SK-N-SH (cell line): ENCODE results near the gene FRMD4B. TPM values are rescaled to one million over a fixed set of nuclear protein-coding genes. Genes with fewer than 3 reads are reported as not detected.

Experiments
- CTCF ChIA-PET: fragments of 300-600, 350-600 bp; formaldehyde crosslinking; extraction: SDS; loops from one replicate; lab custom pipeline; 2021; lab: Yijun Ruan, JAX
- POLR2A ChIA-PET: fragments of 350-600 bp; sonication (Branson Sonifier 250); formaldehyde crosslinking; extraction: SDS; loops from one replicate; lab custom pipeline; 2020; ENCODE audit warnings: antibody characterized with exemption, inconsistent platforms; lab: Yijun Ruan, JAX
- DNase-seq: peaks from one replicate; pipeline ENCODE4 v3.0.0; 2012
- H2AFZ ChIP-seq: fragments of 200-600 bp; sonication (generic); 2 replicates; pipeline ENCODE4 v1.8.1; 2016; ENCODE audit warnings: antibody characterized with exemption, mild to moderate bottlenecking, low read depth
- H3F3A ChIP-seq: fragments of 200-600 bp; sonication (generic); replicated peaks from 2 replicates; pipeline ENCODE3; 2016; ENCODE audit warnings: antibody characterized with exemption, mild to moderate bottlenecking; ENCODE audit not compliant: insufficient read depth
- H3K27ac ChIP-seq, 2 experiments: fragments of 200-500 bp in 1 of 2; fragments of 200-600 bp in 1 of 2; sonication (Bioruptor generic) in 1 of 2; sonication (generic), shearing (Covaris generic) in 1 of 2; 2 replicates each; pipeline versions ENCODE4 v1.5.1 to v1.6.1; 2014 to 2016; ENCODE audit warnings: low read depth in 2 of 2, inconsistent platforms in 1 of 2, low read length in 1 of 2, mild to moderate bottlenecking in 1 of 2, mixed read lengths in 1 of 2
- H3K27me3 ChIP-seq: fragments of 200-600 bp; sonication (generic), shearing (Covaris generic); 2 replicates; pipeline ENCODE4 v1.6.1; 2016; ENCODE audit warnings: mixed run types; ENCODE audit not compliant: insufficient read depth
- H3K36me3 ChIP-seq, 2 experiments: fragments of 200-500 bp in 1 of 2; fragments of 200-600 bp in 1 of 2; sonication (Bioruptor generic) in 1 of 2; sonication (generic) in 1 of 2; replicated peaks in 1 of 2; 2 replicates each; pipeline versions ENCODE3 to v1.5.1; 2014 to 2016; ENCODE audit warnings: low read length in 1 of 2, mild to moderate bottlenecking in 1 of 2; ENCODE audit not compliant: insufficient read depth in 2 of 2, control insufficient read depth in 1 of 2
- H3K4me1 ChIP-seq, 2 experiments: fragments of 200-500 bp in 1 of 2; fragments of 200-600 bp in 1 of 2; sonication (Bioruptor generic) in 1 of 2; sonication (generic), shearing (Covaris generic) in 1 of 2; 2 replicates each; pipeline versions ENCODE4 v1.5.1 to v1.6.1; 2014 to 2016; ENCODE audit warnings: low read depth in 1 of 2, low read length in 1 of 2, mixed run types in 1 of 2; ENCODE audit not compliant: insufficient read depth in 2 of 2, control insufficient read depth in 1 of 2
- H3K4me2 ChIP-seq: fragments of 200-600 bp; sonication (generic), shearing (Covaris generic); 2 replicates; pipeline ENCODE4 v1.6.1; 2017; ENCODE audit warnings: mixed run types
- H3K4me3 ChIP-seq, 2 experiments: fragments of 200-500 bp in 1 of 2; fragments of 200-600 bp in 1 of 2; sonication (Bioruptor generic) in 1 of 2; sonication (generic), shearing (Covaris generic) in 1 of 2; 2 replicates each; pipeline versions ENCODE4 v1.5.1 to v1.8.1; 2014 to 2016; ENCODE audit warnings: low read depth in 2 of 2, inconsistent platforms in 1 of 2, low read length in 1 of 2, mild to moderate bottlenecking in 1 of 2, mixed read lengths in 1 of 2, moderate library complexity in 1 of 2
- H3K79me2 ChIP-seq: fragments of 200-600 bp; sonication (generic); 2 replicates; pipeline ENCODE4 v1.8.1; 2017; ENCODE audit warnings: mild to moderate bottlenecking; ENCODE audit not compliant: insufficient read depth
- H3K9ac ChIP-seq: fragments of 200-600 bp; sonication (generic); 2 replicates; pipeline ENCODE4 v1.6.1; 2017; ENCODE audit warnings: mixed run types
- H3K9me2 ChIP-seq: fragments of 200-600 bp; sonication (generic); 2 replicates; pipeline ENCODE4 v1.6.1; 2017; ENCODE audit warnings: mixed run types
- H3K9me3 ChIP-seq: fragments of 200-600 bp; sonication (generic); 2 replicates; pipeline ENCODE4 v1.6.1; 2017; ENCODE audit warnings: mixed run types, mild to moderate bottlenecking, moderate library complexity
- H4K20me1 ChIP-seq: fragments of 200-600 bp; sonication (generic); 2 replicates; pipeline ENCODE4 v1.6.1; 2017; ENCODE audit warnings: mild to moderate bottlenecking, mixed run types; ENCODE audit not compliant: insufficient read depth
- CHD2 ChIP-seq: fragments of 150-350 bp; IDR thresholded peaks from 2 replicates; pipeline ENCODE4 v1.6.1; 2018; ENCODE audit warnings: low read length; ENCODE audit not compliant: partially characterized antibody
- CTCF ChIP-seq: fragments of 200-600 bp; sonication (generic); IDR thresholded peaks from 2 replicates; pipeline ENCODE4 v1.6.1; 2017; ENCODE audit warnings: antibody characterized with exemption, mild to moderate bottlenecking, moderate library complexity
- ELF1 ChIP-seq: IDR thresholded peaks from 2 replicates; pipeline ENCODE4 v1.4.0; 2012
- EP300 ChIP-seq, 2 experiments: IDR thresholded peaks; 2 replicates each; pipeline versions ENCODE4 v1.4.0 to v1.6.1; 2012; ENCODE audit warnings: borderline replicate concordance in 1 of 2, low read depth in 1 of 2, low read length in 1 of 2
- EZH2phosphoT487 ChIP-seq: fragments of 200-600 bp; sonication (generic); IDR thresholded peaks from 2 replicates; pipeline ENCODE4 v1.6.1; 2017; ENCODE audit warnings: low read depth, mixed run types, mild to moderate bottlenecking, antibody characterized with exemption, moderate library complexity, borderline replicate concordance
- FOSL2 ChIP-seq: IDR thresholded peaks from 2 replicates; pipeline ENCODE4 v1.4.0; 2012; ENCODE audit warnings: low read depth, mild to moderate bottlenecking, moderate library complexity, borderline replicate concordance
- FOXM1 ChIP-seq: IDR thresholded peaks from 2 replicates; pipeline ENCODE4 v1.4.0; 2012; ENCODE audit warnings: low read depth, mild to moderate bottlenecking
- GABPA ChIP-seq: IDR thresholded peaks from 2 replicates; pipeline ENCODE4 v1.4.0; 2012; ENCODE audit warnings: low read depth, mild to moderate bottlenecking
- MAX ChIP-seq: IDR thresholded peaks from 2 replicates; pipeline ENCODE4 v1.4.0; 2012; ENCODE audit warnings: low read depth
- MXI1 ChIP-seq: IDR thresholded peaks from 2 replicates; pipeline ENCODE4 v1.6.1; 2012; ENCODE audit warnings: mild to moderate bottlenecking, low read depth, low read length, improper control_type of control experiment
- NFIC ChIP-seq: IDR thresholded peaks from 2 replicates; pipeline ENCODE4 v1.4.0; 2012; ENCODE audit warnings: borderline replicate concordance
- NRF1 ChIP-seq: IDR thresholded peaks from 2 replicates; pipeline ENCODE4 v1.6.1; 2012; ENCODE audit warnings: low read depth, mild to moderate bottlenecking, low read length
- POLR2AphosphoS5 ChIP-seq: IDR thresholded peaks from 2 replicates; pipeline ENCODE4 v1.6.1; 2012; ENCODE audit warnings: low read depth, low read length
- RAD21 ChIP-seq: IDR thresholded peaks from 2 replicates; pipeline ENCODE4 v1.6.1; 2012; ENCODE audit warnings: mild to moderate bottlenecking, low read length
- RCOR1 ChIP-seq: fragments of 150-350 bp; IDR thresholded peaks from 2 replicates; pipeline ENCODE4 v1.6.1; 2017; ENCODE audit warnings: antibody characterized with exemption, low read length
- RFX5 ChIP-seq: IDR thresholded peaks from 2 replicates; pipeline ENCODE4 v1.6.1; 2012; ENCODE audit warnings: mild to moderate bottlenecking, improper control_type of control experiment, low read length
- SMC3 ChIP-seq: IDR thresholded peaks from 2 replicates; pipeline ENCODE4 v1.6.1; 2012; ENCODE audit warnings: low read depth, low read length, improper control_type of control experiment
- TAF1 ChIP-seq: IDR thresholded peaks from 2 replicates; pipeline ENCODE4 v1.6.1; 2012; ENCODE audit warnings: low read depth, mild to moderate bottlenecking, low read length, moderate library complexity, borderline replicate concordance
- TCF12 ChIP-seq: IDR thresholded peaks from 2 replicates; pipeline ENCODE4 v1.4.0; 2012
- TEAD4 ChIP-seq: IDR thresholded peaks from 2 replicates; pipeline ENCODE4 v1.4.0; 2012; ENCODE audit warnings: mild to moderate bottlenecking, borderline replicate concordance; ENCODE audit not compliant: insufficient read depth
- YY1 ChIP-seq: IDR thresholded peaks from 2 replicates; pipeline ENCODE4 v1.4.0; 2012; ENCODE audit warnings: low read depth, mild to moderate bottlenecking
- WGBS: methylation state at CpG from one replicate; pipeline ENCODE4 v1.1.6; 2017; ENCODE audit warnings: low lambda C conversion rate; 5-methylcytosine and 5-hydroxymethylcytosine counted together
- polyA plus RNA-seq, 3 experiments: library from polyadenylated mRNA; depleted of rRNA; stranded (reverse); fragments of >200 nt; gene quantifications; 2 replicates each; pipeline ENCODE4 v1.2.3, GENCODE V29; 2012
- TF ChIP-seq, protein P1 (sequence below): IDR thresholded peaks from 2 replicates; pipeline ENCODE4 v1.4.0; 2012; ENCODE audit warnings: low read depth, borderline replicate concordance
- TF ChIP-seq, protein P2 (sequence below): IDR thresholded peaks from 2 replicates; pipeline ENCODE4 v1.4.0; 2012; ENCODE audit warnings: low read depth, borderline replicate concordance

FRMD4B gene
- polyA plus RNA-seq, 1 of the 3 experiments (the other 2 are of a cell fraction), result 0.53 TPM

GRCh38 chr3:69149586-69149985, 236.3 kb downstream of the FRMD4B start:
- 92% methylated on average over 3 of the region's 3 CpGs for WGBS
- H3K4me1 ChIP-seq, result peaks cover 0 to 13% of the 10 kb centered on the region in 2 experiments; a peak in 2 of 4 replicates
- H2AFZ ChIP-seq, result no peak overlapping the region
- no peaks in the 10 kb centered on the region for H3K9me2 ChIP-seq
- DNase-seq, result no peak
- no peak overlapping the region for H3K9ac ChIP-seq
- H3K4me2 ChIP-seq, result no peak overlapping the region
- H3K27me3 ChIP-seq, result no peaks in the 10 kb centered on the region
- no peaks in the 10 kb centered on the region for H4K20me1 ChIP-seq
- H3K27ac ChIP-seq, result no peak overlapping the region
- H3K9me3 ChIP-seq, result no peaks in the 10 kb centered on the region
- H3K4me3 ChIP-seq, result no peak overlapping the region
- POLR2A ChIA-PET, result no interaction called here
- no peaks in the 10 kb centered on the region for H3K36me3 ChIP-seq
- CTCF ChIA-PET, result interaction anchor here (1.0 to 1.6 kb wide), 2 partner anchors 12 to 157 kb away, joined by 4 to 9 read pairs; no protein-coding TSS in a partner anchor
- H3K79me2 ChIP-seq, result no peaks in the 10 kb centered on the region
- no peaks in the 10 kb centered on the region for H3F3A ChIP-seq
- TF ChIP-seq TAF1, result no peak
- no peak for TF ChIP-seq EZH2phosphoT487
- TF ChIP-seq EP300 (IDR thresholded peaks at IDR 0.05; ENCODE audit: borderline replicate concordance in 1 of 2, low read depth in 1 of 2, low read length in 1 of 2), result no peak
- TF ChIP-seq RCOR1, result no peak
- TF ChIP-seq SMC3, result no peak
- no peak for TF ChIP-seq MXI1
- TF ChIP-seq FOSL2, result no peak
- no peak for TF ChIP-seq YY1
- no peak for TF ChIP-seq CTCF
- no peak for TF ChIP-seq RFX5
- no peak for TF ChIP-seq POLR2AphosphoS5
- TF ChIP-seq CHD2, result no peak
- no peak for TF ChIP-seq GABPA
- TF ChIP-seq, all 33 proteins: peak for 0

- Histone ChIP-seq H3K79me2 (no peaks in the 10 kb centered on the region), H3K4me1 (peaks cover 4 to 15% of the 10 kb centered on the region in 2 experiments; a peak in 3 of 4 replicates), H3F3A (no peaks in the 10 kb centered on the region), H3K4me2 (no peak overlapping the region), H3K27ac (no peak overlapping the region), H3K9me2 (no peaks in the 10 kb centered on the region), H3K9me3 (no peaks in the 10 kb centered on the region), H2AFZ (no peak overlapping the region), H3K27me3 (no peaks in the 10 kb centered on the region), H3K9ac (no peak overlapping the region), H3K36me3 (no peaks in the 10 kb centered on the region), H3K4me3 (no peak overlapping the region), H4K20me1 (no peaks in the 10 kb centered on the region)
- CTCF ChIA-PET, result interaction anchor here (0.6 to 2.6 kb wide), 6 partner anchors 9 to 338 kb away, joined by 3 to 16 read pairs (median 6); partner anchors contain the start of gene FRMD4B
- no peak for DNase-seq
- POLR2A ChIA-PET, result no interaction called here
- TF ChIP-seq TEAD4, result no peak
- no peak for TF ChIP-seq TCF12
- no peak for TF ChIP-seq NFIC
- TF ChIP-seq ELF1, result no peak
- no peak for TF ChIP-seq FOXM1
- no peak for TF ChIP-seq MAX
- TF ChIP-seq, protein P1, sequence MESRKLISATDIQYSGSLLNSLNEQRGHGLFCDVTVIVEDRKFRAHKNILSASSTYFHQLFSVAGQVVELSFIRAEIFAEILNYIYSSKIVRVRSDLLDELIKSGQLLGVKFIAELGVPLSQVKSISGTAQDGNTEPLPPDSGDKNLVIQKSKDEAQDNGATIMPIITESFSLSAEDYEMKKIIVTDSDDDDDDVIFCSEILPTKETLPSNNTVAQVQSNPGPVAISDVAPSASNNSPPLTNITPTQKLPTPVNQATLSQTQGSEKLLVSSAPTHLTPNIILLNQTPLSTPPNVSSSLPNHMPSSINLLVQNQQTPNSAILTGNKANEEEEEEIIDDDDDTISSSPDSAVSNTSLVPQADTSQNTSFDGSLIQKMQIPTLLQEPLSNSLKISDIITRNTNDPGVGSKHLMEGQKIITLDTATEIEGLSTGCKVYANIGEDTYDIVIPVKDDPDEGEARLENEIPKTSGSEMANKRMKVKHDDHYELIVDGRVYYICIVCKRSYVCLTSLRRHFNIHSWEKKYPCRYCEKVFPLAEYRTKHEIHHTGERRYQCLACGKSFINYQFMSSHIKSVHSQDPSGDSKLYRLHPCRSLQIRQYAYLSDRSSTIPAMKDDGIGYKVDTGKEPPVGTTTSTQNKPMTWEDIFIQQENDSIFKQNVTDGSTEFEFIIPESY, result no peak
- TF ChIP-seq GABPA, result no peak
- TF ChIP-seq, protein P2, sequence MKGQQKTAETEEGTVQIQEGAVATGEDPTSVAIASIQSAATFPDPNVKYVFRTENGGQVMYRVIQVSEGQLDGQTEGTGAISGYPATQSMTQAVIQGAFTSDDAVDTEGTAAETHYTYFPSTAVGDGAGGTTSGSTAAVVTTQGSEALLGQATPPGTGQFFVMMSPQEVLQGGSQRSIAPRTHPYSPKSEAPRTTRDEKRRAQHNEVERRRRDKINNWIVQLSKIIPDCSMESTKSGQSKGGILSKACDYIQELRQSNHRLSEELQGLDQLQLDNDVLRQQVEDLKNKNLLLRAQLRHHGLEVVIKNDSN, result no peak
- no peak for TF ChIP-seq RAD21
- TF ChIP-seq CTCF, result no peak
- no peak for TF ChIP-seq CHD2
- TF ChIP-seq SMC3, result no peak
- TF ChIP-seq NRF1, result no peak
- TF ChIP-seq YY1, result no peak
Observed at GRCh38 chr3:69145688-69146087, 240.2 kb downstream of the FRMD4B start.
